HG03108 (cell line): ENCODE data around the gene VDAC1.

Experiments used
- ATAC-seq: cut with Tn5 transposase; IDR thresholded peaks from one replicate; pipeline ENCODE4 v1.9.1; 2021; ENCODE audit warnings: moderate library complexity; ENCODE audit not compliant: unreplicated experiment

Gene VDAC1

DNA sequence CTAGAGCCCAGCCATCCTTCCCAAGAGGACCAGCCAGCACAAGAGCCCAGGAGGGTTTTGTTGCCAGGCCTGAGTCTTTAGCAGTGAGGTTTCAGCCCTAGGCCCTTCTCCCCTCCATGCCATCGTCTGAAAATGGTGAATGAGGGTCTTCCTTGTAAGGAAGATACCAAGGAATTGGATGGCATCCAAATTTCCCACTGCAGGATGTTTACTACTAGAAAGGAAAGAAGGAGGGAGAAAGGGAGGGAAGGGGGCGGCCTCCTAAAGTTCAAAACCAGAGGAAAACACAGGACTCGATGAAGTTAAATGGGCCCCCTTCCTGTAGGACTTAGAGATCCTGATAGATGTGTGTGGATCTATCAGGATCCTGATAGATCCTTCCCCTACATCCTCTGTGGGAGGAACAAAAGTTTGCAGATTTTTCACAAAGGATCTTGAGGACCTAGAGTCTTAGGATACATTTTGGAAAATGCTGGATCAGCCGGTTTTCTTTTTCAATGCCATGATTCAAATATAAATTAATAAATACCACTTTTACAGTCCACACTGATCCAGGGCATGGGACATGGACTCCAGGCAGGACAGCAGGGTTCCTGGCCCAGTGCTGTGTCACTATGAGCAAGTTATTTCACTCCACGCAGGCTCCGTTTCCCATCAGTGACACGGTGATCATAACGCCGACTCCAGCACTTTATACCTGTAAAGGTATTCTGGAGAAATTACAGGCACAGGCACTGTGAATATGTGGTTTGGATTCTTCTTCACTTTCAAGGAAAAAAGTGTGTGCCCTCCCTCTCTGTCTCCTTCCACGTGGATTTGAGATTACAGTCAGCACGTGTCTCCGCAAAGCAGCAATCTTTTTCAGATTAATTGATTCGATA is 77.2 kb downstream of the VDAC1 start:
- ATAC-seq = no peak

DNA sequence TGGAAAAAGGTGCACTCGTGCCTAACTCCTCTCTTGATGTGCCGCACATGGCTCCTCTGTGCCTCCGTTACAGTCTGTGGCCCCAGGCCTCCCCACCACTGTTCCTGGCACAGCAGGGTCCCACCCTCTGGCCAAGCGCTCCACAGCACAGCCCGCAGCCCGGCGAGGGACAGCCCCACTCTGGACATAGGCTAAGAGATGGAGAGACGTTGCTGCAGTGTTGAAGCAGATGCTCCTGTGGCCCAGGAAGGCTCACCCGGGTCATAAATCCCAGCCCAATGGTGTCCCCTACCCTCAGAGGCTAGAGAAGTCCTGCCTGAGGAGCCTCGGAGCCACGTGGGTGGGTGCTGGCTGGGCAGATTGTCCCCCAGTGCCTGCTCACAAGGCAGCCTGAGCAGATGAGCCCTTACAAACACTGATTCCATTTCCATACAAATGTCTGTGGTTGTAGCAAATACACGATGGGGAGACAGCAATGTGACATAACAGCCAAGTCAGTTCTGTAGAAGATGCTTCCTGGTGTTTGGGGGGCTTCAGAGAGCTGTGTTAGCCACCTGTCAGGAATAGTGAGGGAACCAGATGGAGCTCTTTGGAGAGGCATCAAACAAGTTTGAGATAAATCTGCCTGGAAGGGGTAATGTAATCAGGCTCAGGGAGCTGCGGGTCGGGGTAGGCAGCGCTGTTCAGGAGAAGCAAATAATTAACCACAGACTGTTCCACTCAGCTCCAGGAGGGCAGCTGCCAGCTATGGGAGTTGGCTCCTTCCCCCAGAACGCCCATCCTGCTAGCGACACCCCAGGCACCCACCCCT is 78.1 kb downstream of the VDAC1 start:
- ATAC-seq = no peak

DNA sequence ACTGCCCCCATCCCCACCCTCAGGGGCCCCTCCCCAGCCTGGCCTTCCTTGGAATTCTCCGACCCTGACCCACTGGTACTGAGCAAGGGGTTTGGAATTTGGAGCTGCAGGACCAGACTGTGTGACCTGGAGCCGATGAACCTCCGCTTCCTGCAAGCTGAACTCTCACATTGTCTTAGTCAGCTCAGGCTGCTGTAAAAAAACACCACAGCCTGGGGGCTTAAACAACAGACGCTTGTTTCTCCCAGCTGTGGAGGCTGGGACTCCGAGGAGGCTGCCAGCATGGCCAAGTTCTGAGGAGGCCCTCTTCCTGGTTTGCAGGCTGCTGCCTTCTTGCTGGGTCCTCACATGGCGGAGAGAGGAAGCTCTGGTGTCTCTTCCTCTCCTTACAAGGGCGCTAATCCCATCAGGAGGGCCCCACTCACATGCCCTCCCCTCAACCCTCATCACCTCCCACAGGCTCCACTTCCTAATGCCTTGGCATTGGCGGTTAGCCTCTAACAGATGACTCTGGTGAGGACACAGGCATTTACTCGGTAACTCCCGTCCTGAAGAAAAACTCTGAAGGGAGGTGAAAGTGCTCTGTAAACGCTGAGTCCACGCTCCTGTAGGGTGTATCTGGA is 78.8 kb downstream of the VDAC1 start:
- no peak for ATAC-seq

DNA sequence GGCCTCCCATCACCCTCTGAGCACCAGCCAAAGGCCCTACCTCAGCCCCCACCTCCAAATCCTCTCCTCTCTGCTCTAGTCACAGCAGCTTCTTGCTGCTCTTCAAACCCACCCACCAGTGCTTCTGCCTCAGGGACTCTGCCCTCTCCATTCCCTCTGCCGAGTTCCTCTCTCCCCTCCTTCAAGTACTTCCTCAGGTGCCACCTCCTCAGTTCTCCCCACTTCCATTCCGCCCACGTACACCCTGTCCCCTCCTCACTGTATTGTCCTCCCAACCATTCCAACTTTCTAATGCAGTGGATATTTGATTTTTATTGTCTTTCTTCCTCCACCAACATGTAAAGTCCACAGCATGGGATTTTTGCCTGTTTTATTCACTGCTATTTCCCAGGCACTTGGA is 79.5 kb downstream of the VDAC1 start:
- ATAC-seq = no peak

DNA sequence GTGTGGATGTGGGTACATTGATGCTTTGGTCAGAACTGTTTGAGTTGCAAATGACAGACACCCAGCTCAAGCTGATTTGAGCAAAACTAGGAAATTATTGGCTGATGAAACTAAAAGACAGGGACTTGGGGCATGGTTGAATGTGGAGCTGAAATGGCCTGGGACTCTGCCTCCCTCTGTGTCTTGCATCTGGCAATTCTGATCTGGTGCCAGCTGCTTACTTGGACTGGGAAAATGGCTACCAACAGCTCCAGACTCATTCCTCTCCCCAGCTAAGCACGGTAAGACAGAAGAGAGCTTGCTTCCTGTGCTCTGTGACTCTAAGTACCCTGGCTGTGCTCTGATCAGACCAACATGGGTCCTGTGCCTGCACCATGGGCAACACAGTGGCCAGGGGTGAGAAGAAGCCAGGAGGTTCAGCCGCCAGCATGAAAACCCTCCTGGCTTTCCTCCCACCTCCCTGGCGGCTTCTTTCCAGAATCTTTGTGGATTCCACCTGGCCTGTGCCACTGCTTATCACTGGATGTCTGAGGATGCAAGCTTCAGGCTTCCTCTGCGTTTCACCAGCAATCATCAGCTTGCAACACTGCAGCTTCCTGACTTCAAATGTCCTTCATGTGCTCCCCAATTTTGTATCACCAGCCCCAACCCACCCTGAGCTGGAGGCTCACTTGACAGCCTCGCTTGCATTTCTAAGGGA is 80.4 kb downstream of the VDAC1 start:
- no peak for ATAC-seq

DNA sequence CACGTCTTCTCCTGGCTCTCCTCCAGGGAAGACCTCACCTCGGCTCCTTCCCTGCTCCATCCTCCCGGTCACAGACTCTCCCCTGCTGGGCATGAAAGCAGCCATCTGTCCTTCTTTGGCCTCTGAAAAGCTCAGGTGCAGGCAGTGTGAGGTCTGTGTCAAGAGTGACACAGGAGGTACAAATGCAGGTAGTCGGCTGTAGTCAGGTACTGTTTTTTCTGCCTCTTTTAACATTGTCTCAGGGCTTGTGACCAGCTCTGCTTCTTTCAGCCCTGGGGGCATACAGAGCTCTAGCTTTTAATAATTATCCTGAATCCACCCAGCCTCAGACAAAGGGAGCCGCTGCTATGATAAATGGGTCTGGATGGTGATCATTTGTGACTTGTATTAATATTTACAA is 82.8 kb downstream of the VDAC1 start:
- ATAC-seq = no peak
